ENCODE measurements around the gene SIGMAR1. TPM values are rescaled to one million over a fixed set of nuclear protein-coding genes. Genes with fewer than 3 reads are reported as not detected.

The SIGMAR1 gene
- total RNA-seq, 1 donor: 97.8 TPM

DNA sequence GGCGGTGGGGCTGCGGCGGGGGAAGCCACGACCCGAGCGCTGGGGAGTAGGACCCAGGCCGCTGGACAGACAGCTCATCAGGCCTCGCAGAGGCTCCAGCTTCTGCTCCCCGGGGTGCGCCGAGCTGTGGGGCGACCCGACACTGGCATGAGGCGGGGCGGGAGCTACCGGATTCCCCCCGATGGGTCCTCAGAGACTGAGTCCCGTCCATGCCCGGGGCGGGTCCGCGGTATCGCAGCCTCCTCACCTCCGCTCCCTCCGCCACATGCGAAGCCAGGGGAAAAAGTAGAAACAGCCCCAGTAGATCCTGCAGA is 27.4 kb upstream of the SIGMAR1 start:
- no peak for TF ChIP-seq CTCF (IDR thresholded peaks at IDR 0.05; ENCODE audit: insufficient read depth, low read length)
- peak overlapping the region; percentile 67 for H3K4me3 ChIP-seq (ENCODE audit: low read depth, low read length)
- no peak for DNase-seq (ENCODE audit: low read depth)

GRCh38 chr9:34664281-34665066 is 26.9 kb upstream of the SIGMAR1 start:
- H3K4me3 ChIP-seq (ENCODE audit: low read depth, low read length): peak overlapping the region; percentile 67
- TF ChIP-seq CTCF (IDR thresholded peaks at IDR 0.05; ENCODE audit: insufficient read depth, low read length): peak; percentile 99
- DNase-seq (ENCODE audit: low read depth): peak; percentile 77

DNA sequence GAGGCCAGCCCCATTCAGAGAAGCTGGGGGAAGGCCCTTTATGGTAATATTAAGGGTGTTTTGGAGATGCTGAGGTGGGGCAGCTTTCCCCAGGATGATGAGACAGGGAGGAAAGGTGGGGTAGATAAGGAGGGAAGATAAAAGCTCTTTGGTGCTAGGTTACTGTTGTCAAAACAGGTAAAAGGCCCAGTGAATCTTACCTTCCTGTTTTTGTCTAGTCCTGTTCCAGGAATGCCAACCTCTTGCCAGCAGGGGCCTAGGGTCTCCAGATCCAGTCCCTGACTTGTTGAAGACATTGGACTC is 25.7 kb upstream of the SIGMAR1 start:
- no peak for DNase-seq (ENCODE audit: low read depth)
- no peak overlapping the region for H3K4me3 ChIP-seq (ENCODE audit: low read depth, low read length)
- TF ChIP-seq CTCF (IDR thresholded peaks at IDR 0.05; ENCODE audit: insufficient read depth, low read length): no peak

DNA sequence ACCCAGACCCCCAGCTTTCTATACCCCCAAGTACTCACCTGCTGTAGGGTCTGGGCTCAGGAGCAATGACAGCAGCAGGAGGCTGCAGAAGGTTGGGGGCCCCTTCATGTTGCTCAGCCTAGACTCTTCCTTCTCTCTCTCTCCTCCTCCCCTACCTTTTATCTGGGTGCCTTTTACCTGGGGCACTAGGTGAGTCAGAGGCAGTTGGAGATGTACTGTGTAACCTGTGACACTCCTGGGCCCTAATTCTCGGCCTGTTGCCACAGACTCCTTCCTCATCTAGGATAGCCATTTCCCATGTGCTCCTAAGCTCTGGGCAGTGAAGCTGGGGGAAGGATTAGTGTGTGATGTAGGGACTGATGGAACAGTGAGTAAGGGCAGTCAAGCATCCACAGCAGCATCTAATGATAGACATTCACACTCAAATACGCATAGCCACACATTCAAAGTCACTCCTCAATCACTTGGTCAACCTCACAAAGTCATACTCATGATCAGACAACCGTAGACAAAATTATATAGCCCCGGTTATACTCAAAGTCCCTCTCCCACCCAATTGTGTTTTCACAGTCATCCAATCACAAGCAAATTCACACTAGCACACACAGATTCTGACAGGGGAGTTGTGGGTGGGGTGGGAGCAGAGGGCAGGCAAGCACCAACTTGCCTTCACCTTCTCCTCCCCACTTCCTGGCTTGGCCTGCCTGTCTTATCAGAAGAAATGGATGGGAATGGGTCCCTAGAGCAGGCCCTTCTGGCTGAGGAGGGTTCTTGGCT is 25.1 kb upstream of the SIGMAR1 start, which contains the start of gene CCL27:
Gene CCL27 (minus strand): TSS at position 132 of the 777 bp plus-strand sequence. CDS start 24 bp downstream, at position 108.
- TF ChIP-seq CTCF (IDR thresholded peaks at IDR 0.05; ENCODE audit: insufficient read depth, low read length): no peak
- DNase-seq (ENCODE audit: low read depth): no peak
- no peak within 1 kb of the TSS for H3K4me3 ChIP-seq (ENCODE audit: low read depth, low read length)

GRCh38 chr9:34659592-34660253 is 22.1 kb upstream of the SIGMAR1 start:
- no peak for TF ChIP-seq CTCF (IDR thresholded peaks at IDR 0.05; ENCODE audit: insufficient read depth, low read length)
- DNase-seq (ENCODE audit: low read depth): no peak

DNA sequence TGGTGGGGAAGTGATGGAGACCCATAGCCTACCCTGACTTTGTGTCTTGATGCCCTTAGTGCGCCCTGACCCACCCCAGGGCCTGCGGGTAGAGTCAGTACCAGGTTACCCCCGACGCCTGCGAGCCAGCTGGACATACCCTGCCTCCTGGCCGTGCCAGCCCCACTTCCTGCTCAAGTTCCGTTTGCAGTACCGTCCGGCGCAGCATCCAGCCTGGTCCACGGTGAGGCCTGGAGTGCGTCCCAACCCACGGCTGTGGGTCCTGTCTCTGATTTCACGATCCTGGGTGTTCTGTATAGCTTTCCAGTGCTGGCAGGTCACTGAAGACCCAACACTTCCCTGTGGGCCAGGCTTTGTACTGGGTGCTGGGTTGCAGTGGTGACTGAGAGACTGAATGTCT is 20.9 kb upstream of the SIGMAR1 start:
- no peak overlapping the region for H3K4me3 ChIP-seq (ENCODE audit: low read depth, low read length)
- DNase-seq (ENCODE audit: low read depth): no peak
- no peak for TF ChIP-seq CTCF (IDR thresholded peaks at IDR 0.05; ENCODE audit: insufficient read depth, low read length)

More at GRCh38 chr9:34659592-34660253, 22.1 kb upstream of the SIGMAR1 start:
- no peak overlapping the region for H3K4me3 ChIP-seq (ENCODE audit: low read depth, low read length)

Measured in fibroblast of the aortic adventitia (primary cell).